ENCODE results near the gene CHST9. TPM values are rescaled to one million over a fixed set of nuclear protein-coding genes. Genes with fewer than 3 reads are reported as not detected.

CHST9 gene
- polyA plus RNA-seq, 1 donor (not counting 4 experiments of a cell fraction or from before 2014, with no cell fraction given): 0.07 TPM

DNA sequence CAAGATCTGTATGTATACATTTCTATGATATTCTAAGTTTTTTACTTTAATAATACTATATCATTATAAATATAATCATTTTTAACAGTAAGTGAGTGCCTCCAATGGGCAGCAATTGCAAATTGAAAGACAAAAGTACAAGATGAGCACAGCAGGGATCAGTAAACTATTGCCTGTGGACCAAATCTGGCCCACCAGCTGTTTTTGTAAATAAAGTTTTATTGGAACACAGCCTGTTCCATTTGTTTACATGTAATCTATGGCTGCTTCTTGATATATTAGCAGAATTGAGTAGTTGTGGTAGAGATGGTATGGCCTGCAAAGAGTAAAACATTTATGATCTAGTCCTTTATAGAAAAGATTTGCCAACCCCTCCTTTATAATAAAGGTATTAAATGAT is 43.2 kb downstream of the CHST9 start:
- no peak for TF ChIP-seq CTCF (optimal IDR thresholded peaks at IDR 0.05 in 1 of 3, IDR thresholded peaks at IDR 0.05 in 1 of 3, conservative IDR thresholded peaks at IDR 0.05 in 1 of 3; ENCODE audit: extremely low read depth in 1 of 3, insufficient read depth in 2 of 3, low read length in 3 of 3)
- TF ChIP-seq EZH2 (IDR thresholded peaks at IDR 0.05; ENCODE audit: low read length): no peak
- Histone ChIP-seq H3K36me3 (ENCODE audit: control insufficient read depth in 2 of 2, extremely low read depth in 1 of 2, insufficient read depth in 2 of 2, low read length in 2 of 2) (no peaks in the 10 kb centered on the region), H3K4me2 (ENCODE audit: control insufficient read depth, extremely low read depth, insufficient read depth, low read depth, low read length) (no peak overlapping the region), H3K79me2 (ENCODE audit: control insufficient read depth, insufficient read depth, low read length) (no peaks in the 10 kb centered on the region), H3K27ac (ENCODE audit: control insufficient read depth, insufficient read depth, low read length) (no peak overlapping the region), H3K9me3 (ENCODE audit: control insufficient read depth, low read depth, low read length) (no peaks in the 10 kb centered on the region), H3K4me3 (ENCODE audit: control insufficient read depth in 2 of 3, extremely low read depth in 1 of 3, insufficient read depth in 2 of 3, low read depth in 1 of 3, low read length in 3 of 3) (no peak overlapping the region), H3K9me1 (ENCODE audit: control insufficient read depth, extremely low read depth, insufficient read depth, low read length) (no peaks in the 10 kb centered on the region), H4K20me1 (ENCODE audit: control insufficient read depth, extremely low read depth, insufficient read depth, low read length) (no peaks in the 10 kb centered on the region), H3K4me1 (ENCODE audit: control insufficient read depth, extremely low read depth, insufficient read depth, low read length) (no peaks in the 10 kb centered on the region), H3K27me3 (ENCODE audit: control insufficient read depth, extremely low read depth, insufficient read depth, low read length) (no peaks in the 10 kb centered on the region), H3K9ac (ENCODE audit: control insufficient read depth, extremely low read depth, insufficient read depth, low read length) (no peak overlapping the region), H2AFZ (ENCODE audit: control insufficient read depth, low read length) (no peak overlapping the region)
- DNase-seq (ENCODE audit: low read depth, low spot score) (no peak), FAIRE-seq (no peak)
- dilution Hi-C loops (cut with MboI; ENCODE audit: extremely low pct_ligation_motif_present, low sequenced_read_pairs): no loop called here

- no peaks in the 10 kb centered on the region for H3K36me3 ChIP-seq (ENCODE audit: control insufficient read depth in 2 of 2, extremely low read depth in 1 of 2, insufficient read depth in 2 of 2, low read length in 2 of 2)
- TF ChIP-seq EZH2 (IDR thresholded peaks at IDR 0.05; ENCODE audit: low read length): no peak
- TF ChIP-seq CTCF (optimal IDR thresholded peaks at IDR 0.05 in 1 of 3, IDR thresholded peaks at IDR 0.05 in 1 of 3, conservative IDR thresholded peaks at IDR 0.05 in 1 of 3; ENCODE audit: extremely low read depth in 1 of 3, insufficient read depth in 2 of 3, low read length in 3 of 3): no peak
- H3K9ac ChIP-seq (ENCODE audit: control insufficient read depth, extremely low read depth, insufficient read depth, low read length): no peak overlapping the region
- no peaks in the 10 kb centered on the region for H3K9me3 ChIP-seq (ENCODE audit: control insufficient read depth, low read depth, low read length)
- H3K9me1 ChIP-seq (ENCODE audit: control insufficient read depth, extremely low read depth, insufficient read depth, low read length): no peaks in the 10 kb centered on the region
- H3K27ac ChIP-seq (ENCODE audit: control insufficient read depth, insufficient read depth, low read length): no peak overlapping the region
- H3K4me3 ChIP-seq (ENCODE audit: control insufficient read depth in 2 of 3, extremely low read depth in 1 of 3, insufficient read depth in 2 of 3, low read depth in 1 of 3, low read length in 3 of 3): no peak overlapping the region
- no peak overlapping the region for H3K4me2 ChIP-seq (ENCODE audit: control insufficient read depth, extremely low read depth, insufficient read depth, low read depth, low read length)
- no peak overlapping the region for H2AFZ ChIP-seq (ENCODE audit: control insufficient read depth, low read length)
- no peaks in the 10 kb centered on the region for H3K27me3 ChIP-seq (ENCODE audit: control insufficient read depth, extremely low read depth, insufficient read depth, low read length)
- H3K4me1 ChIP-seq (ENCODE audit: control insufficient read depth, extremely low read depth, insufficient read depth, low read length): peaks cover 11% of the 10 kb centered on the region
- dilution Hi-C loops (cut with MboI; ENCODE audit: extremely low pct_ligation_motif_present, low sequenced_read_pairs): no loop called here
- no peak for DNase-seq (ENCODE audit: low read depth, low spot score)
- H3K79me2 ChIP-seq (ENCODE audit: control insufficient read depth, insufficient read depth, low read length): no peaks in the 10 kb centered on the region
- no peaks in the 10 kb centered on the region for H4K20me1 ChIP-seq (ENCODE audit: control insufficient read depth, extremely low read depth, insufficient read depth, low read length)
- FAIRE-seq: no peak
Measured at GRCh38 chr18:27138079-27138478, 47.0 kb downstream of the CHST9 start.

All from keratinocyte (primary cell).